IPS-18c (cell line): ENCODE data around the gene PRKAR2A.

Experiments used
- H3K4me3 ChIP-seq: 2 replicates; pipeline ENCODE4 v1.7.0; 2013; ENCODE audit warnings: low read depth, mild to moderate bottlenecking, low read length, moderate library complexity; ENCODE audit not compliant: insufficient read depth
- H3K9me3 ChIP-seq: one replicate; pipeline ENCODE4 v1.6.1; 2013; ENCODE audit warnings: mild to moderate bottlenecking, low read length, moderate library complexity; ENCODE audit not compliant: control insufficient read depth, insufficient read depth

The PRKAR2A gene

GRCh38 chr3:48716982-48717746 is 130.5 kb downstream of the PRKAR2A start, which contains the start of gene IP6K2:
Gene IP6K2, minus strand, starts transcription at chr3:48717221. Its CDS starts 21,930 bp downstream, at chr3:48695291.
- Histone ChIP-seq H3K9me3 (no peaks in the 10 kb centered on the region), H3K4me3 (peak within 1 kb of the TSS; percentile 97)

DNA sequence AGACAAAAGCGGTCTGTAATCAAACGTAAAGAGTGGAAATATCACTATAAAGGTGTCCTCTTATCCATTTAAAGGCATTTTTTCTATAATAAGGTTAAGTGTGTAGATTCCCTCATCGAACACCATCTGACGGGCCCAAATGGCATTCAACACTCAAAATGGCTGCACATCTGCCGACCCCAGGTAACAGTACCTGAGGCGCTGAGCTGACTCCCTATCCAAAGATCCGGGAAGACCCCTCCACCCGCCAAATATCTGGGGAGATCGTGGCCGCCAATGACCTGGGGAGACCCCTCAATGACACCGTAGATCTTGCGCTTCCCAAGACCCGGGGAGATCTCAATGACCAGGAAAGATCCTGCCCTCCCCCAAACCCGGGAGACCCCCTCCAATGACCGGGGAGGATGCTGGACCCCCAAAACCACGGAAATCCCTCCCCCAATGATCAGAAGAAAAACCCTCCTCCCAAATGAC is 131.1 kb downstream of the PRKAR2A start:
- peak overlapping the region; percentile 97 for H3K4me3 ChIP-seq

GRCh38 chr3:48715174-48715800 is 132.4 kb downstream of the PRKAR2A start:
- no peak overlapping the region for H3K4me3 ChIP-seq
- no peaks in the 10 kb centered on the region for H3K9me3 ChIP-seq

More for the DNA sequence above, 131.1 kb downstream of the PRKAR2A start:
- H3K9me3 ChIP-seq: no peaks in the 10 kb centered on the region

- H3K4me3 ChIP-seq: no peak overlapping the region
- no peaks in the 10 kb centered on the region for H3K9me3 ChIP-seq
Measured at GRCh38 chr3:48711727-48712126, 135.9 kb downstream of the PRKAR2A start.

GRCh38 chr3:48709051-48709461 is 138.6 kb downstream of the PRKAR2A start:
- Histone ChIP-seq H3K9me3 (no peaks in the 10 kb centered on the region), H3K4me3 (no peak overlapping the region)

DNA sequence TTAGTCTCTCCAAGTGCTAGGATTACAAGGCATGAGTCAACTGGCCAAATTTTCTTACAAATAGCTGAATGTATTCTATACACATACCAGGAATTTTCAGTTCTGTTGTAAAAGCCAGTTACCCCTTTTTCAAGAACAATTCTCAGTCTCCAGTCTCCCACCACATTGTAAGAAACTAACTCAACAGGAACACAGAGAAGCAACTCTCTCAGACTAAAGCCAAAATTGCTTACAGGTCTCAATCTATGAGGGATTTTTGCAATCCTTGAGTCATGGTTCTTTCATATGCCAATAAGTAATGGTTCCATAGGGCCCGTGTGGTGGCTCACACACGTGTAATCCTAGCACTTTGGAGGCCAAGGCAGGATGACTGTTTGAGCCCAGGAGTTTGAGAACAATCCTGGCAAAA is 139.2 kb downstream of the PRKAR2A start:
- H3K9me3 ChIP-seq: no peaks in the 10 kb centered on the region
- no peak overlapping the region for H3K4me3 ChIP-seq

- no peaks in the 10 kb centered on the region for H3K9me3 ChIP-seq
- no peak overlapping the region for H3K4me3 ChIP-seq
Measured at GRCh38 chr3:48707157-48707556, 140.5 kb downstream of the PRKAR2A start.

- H3K9me3 ChIP-seq: no peaks in the 10 kb centered on the region
- no peak overlapping the region; the same call in 1 of the 2 replicates for H3K4me3 ChIP-seq
Measured at GRCh38 chr3:48702320-48702920, 145.3 kb downstream of the PRKAR2A start.

GRCh38 chr3:48700731-48701405 is 146.8 kb downstream of the PRKAR2A start:
- H3K4me3 ChIP-seq: no peak overlapping the region
- H3K9me3 ChIP-seq: no peaks in the 10 kb centered on the region

- H3K9me3 ChIP-seq: no peaks in the 10 kb centered on the region
- H3K4me3 ChIP-seq: no peak overlapping the region
Measured at GRCh38 chr3:48698891-48699290, 148.8 kb downstream of the PRKAR2A start.

GRCh38 chr3:48697952-48698351 is 149.7 kb downstream of the PRKAR2A start:
- Histone ChIP-seq H3K9me3 (no peaks in the 10 kb centered on the region), H3K4me3 (no peak overlapping the region)

- no peak overlapping the region for H3K4me3 ChIP-seq
- no peaks in the 10 kb centered on the region for H3K9me3 ChIP-seq
Measured at GRCh38 chr3:48696601-48697000, 151.1 kb downstream of the PRKAR2A start.
